GM18909 (cell line): ENCODE data around the gene EEF2KMT.
"Not testable (repeated sequence)": the region's sequence is repeated elsewhere in the genome, so short reads cannot be mapped to it uniquely, and the experiment has no call there.

ENCODE experiments used
- ATAC-seq: cut with Tn5 transposase; IDR thresholded peaks from one replicate; pipeline ENCODE4 v1.9.1; 2021; ENCODE audit warnings: mild to moderate bottlenecking; ENCODE audit not compliant: unreplicated experiment, poor library complexity

Gene EEF2KMT

DNA sequence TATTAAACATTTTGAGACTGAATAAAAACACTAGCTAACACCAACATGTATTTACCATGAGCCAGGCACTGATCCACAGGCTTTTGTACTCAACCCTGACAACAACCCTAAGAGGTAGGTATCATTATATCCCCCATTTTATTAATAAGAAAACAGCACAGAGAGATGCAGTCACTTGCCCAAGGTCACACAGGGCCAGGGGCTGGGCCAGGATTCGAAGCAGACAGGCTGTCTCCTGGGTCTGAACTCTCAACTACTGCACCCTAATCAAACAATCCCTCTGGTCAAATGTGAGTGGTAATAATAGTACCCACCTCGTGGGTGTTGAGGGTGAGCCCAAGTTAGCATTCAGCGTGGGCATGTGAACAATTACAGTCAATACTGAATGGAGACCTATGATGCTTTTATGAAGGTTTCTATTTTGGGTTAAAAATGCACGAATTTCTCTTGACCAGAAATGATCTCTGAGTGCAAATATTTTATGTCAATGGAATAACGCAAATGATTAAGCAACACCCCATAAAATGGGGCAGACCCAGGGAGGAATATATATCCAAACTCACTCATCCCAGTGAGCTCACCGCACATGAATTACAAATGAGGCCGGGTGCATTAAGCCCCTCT, 1.0 kb downstream of the EEF2KMT start:
- not testable (repeated sequence) for ATAC-seq

- ATAC-seq = not testable (repeated sequence)
These were observed 2.3 kb downstream of the EEF2KMT start for GRCh38 chr16:5095145-5095830.

DNA sequence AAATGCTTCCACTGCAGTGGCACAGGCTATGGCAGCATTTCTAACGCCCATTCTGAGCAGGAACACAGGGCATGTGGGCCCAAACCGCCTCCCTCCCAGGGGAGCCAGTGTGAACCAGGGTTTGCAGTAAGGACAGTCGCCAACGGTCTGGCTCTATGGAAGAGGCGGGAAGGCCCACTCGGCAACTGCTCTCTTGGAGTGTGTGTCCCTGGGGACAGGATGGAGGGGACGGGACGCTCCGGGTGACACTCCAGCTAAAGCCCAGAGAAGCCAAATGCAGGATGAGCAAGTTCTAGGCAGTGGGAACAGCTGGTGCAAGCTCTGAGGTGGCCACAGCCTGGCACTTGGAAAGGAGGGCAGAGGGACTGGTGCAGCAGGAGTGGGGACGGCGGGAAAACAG, 3.8 kb downstream of the EEF2KMT start:
- not testable (repeated sequence) for ATAC-seq

- ATAC-seq = not testable (repeated sequence)
These were observed 4.5 kb downstream of the EEF2KMT start for GRCh38 chr16:5093081-5093480.

DNA sequence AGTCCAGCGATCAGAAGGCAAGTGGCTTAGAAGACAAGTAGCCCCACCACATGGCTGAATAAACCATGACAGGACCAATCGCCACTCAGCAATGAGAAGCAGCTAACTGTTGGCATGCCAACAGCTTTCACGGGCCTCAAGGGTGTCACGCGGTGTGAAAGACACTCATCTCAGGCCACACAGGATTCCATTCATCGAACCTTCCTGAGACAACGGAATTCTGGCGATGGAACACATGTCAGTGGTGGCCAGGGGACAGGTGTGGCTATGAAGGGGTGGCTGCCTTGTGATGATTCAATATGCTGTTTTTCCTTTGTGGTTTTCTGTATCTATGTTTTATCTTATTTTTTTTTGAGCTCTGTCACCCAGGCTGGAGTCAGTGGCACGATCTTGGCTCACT, 7.0 kb downstream of the EEF2KMT start:
- not testable (repeated sequence) for ATAC-seq

GRCh38 chr16:5089911-5090555, 7.6 kb downstream of the EEF2KMT start:
- not testable (repeated sequence) for ATAC-seq

DNA sequence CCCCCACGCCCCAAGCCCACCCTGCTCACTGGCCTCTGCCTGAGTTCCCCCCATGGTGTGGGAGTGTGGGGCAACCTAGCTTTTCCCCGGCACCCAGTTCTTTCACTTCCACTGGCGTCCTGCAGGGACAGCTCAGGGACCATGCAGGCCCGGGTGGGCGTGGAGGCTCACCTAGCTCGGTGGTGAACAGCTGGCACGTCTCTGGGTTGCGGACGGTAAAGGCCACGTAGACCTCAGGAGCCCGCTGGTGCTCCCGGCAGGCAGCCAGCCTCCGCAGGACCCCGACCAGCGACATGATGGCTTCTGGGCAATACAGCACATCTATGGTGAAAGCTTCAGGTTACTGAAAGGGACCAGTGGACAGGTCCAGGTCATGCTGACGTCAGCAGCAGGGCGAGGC, 8.7 kb downstream of the EEF2KMT start:
- not testable (repeated sequence) for ATAC-seq

- ATAC-seq = not testable (repeated sequence)
These were observed 9.4 kb downstream of the EEF2KMT start for GRCh38 chr16:5088086-5088790.

GRCh38 chr16:5085716-5086115, 11.9 kb downstream of the EEF2KMT start:
- ATAC-seq = not testable (repeated sequence)

- ATAC-seq = not testable (repeated sequence)
These were observed 12.8 kb downstream of the EEF2KMT start for GRCh38 chr16:5084802-5085201.

DNA sequence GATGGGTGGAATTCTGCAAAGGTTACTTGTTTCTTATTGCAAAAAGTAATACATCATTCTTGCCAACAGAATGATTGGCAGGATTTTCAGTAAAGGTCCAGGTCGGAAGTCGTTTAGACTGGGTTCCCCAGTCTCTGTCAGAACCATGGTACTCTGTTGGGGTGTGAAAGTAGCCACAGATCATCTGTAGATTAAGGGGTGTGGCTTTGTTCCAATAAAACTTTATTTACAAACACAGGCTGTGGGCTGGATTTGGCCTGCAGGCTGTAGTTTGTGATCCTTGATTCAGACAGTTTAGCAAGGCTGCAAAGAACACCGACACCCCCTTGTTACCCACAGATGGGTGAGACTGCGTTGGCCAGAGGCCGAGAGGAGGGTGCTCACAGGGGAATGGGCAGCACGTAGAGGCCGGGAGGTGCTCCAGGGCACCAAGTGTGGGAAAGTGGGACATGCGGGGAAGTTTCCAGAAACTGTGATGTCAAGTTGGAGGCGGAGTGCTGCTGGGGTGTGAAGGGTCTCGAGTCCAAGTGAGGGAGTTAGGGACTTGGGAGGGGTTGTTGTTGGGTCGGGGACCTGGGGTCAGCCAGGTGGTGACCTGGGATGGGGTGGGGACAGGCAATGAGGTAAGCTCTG, 13.4 kb downstream of the EEF2KMT start:
- ATAC-seq = not testable (repeated sequence)

DNA sequence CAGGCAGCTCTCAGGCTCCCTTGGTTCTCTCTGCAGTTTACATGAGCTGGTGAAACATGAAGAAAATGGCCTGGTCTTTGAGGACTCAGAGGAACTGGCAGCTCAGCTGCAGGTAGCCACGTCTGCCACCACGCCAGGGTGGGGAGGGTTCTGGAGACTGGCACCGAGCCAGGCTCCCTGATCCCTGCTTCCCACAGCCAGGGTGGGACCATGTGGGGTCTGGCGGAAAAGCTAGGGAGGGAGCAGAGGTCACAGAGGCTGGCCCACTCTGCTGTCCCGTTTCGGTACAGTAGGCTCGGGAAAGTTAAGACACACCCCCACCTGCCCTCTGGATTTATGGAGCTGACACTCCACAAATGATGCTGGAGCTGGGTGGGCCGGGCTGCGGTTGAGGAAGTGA, 13.9 kb downstream of the EEF2KMT start:
- not testable (repeated sequence) for ATAC-seq

- ATAC-seq = not testable (repeated sequence)
These were observed 16.6 kb downstream of the EEF2KMT start for GRCh38 chr16:5080996-5081395.

DNA sequence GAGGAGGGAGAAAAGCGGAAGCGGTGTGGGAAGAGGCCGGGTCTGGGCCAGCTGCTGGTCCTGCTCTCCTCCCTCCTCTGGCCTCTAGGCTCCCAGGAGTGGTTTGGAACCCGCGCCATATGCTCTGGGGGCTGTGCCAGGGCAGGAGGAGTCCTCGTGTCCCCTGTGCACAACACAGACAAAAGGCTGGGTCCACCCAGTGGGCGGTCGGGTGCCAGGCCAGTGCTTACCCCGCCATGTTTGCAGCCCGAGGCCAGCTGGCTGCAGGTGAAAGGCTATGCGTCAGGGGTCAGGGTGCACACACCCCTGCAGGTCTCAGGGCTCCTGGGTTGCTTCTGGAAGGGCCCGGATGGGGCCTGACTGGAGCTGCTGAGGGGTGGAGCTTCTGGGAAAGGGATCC, 17.1 kb downstream of the EEF2KMT start:
- not testable (repeated sequence) for ATAC-seq

GRCh38 chr16:5078626-5079025, 19.0 kb downstream of the EEF2KMT start:
- ATAC-seq = no peak

DNA sequence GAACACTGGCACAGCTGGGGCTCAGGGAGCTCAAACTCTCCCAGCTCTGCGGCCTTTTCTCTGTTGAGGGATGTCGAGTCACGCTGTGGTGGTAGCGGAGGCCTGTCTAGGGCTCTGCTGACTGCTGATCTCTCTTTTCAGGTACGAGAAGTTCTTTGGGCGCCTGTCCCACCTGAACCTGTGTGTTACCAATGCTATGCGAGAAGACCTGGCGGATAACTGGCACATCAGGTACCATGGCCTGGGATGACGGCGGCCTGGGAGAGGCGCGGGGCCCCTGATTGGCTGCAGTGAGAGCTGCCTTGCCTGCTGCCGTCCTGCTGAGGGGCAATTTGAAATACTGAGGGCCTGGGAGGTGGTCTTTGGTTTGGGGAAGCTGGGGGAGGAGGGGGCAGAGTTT, 20.3 kb downstream of the EEF2KMT start:
- no peak for ATAC-seq

DNA sequence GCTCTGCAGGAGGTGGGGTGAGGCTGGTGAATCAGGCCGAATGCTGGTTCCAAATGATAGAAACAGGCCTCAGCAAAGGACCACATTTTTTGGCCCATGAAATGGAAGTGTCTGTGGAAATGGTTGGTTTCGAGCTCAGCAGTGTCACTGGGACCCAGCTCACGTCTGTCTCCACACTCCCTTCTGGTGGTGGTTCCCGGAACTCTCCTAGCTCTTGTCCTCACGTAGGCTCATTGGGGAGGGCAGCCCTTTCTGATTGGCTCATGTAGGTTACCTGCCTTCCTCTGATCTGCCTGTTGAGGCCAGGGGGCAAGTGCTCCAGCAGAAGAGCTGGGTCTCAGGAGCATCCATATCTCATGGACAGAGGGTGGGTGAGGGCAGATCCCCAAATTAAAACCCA, 22.0 kb downstream of the EEF2KMT start:
- ATAC-seq = no peak

GRCh38 chr16:5073771-5074170, 23.8 kb downstream of the EEF2KMT start:
- ATAC-seq = not testable (repeated sequence)

GRCh38 chr16:5073279-5073629, 24.3 kb downstream of the EEF2KMT start:
- ATAC-seq = no peak
